Measurements from ENCODE around the gene BMP7. TPM values are rescaled to one million over a fixed set of nuclear protein-coding genes. Genes with fewer than 3 reads are reported as not detected.

The BMP7 gene
- total and polyA plus RNA-seq, 8 donors: 0.12 to 2.5 (median 0.33) TPM; not detected in 1

GRCh38 chr20:57128044-57128757 is 138.2 kb downstream of the BMP7 start:
- Histone ChIP-seq H3K4me3 (no peak overlapping the region), H3K4me1 (no peaks in the 10 kb centered on the region), H3K36me3 (no peaks in the 10 kb centered on the region), H3K27me3 (peaks cover 0 to 4% (median 0%) of the 10 kb centered on the region in 4 donors), H3K27ac (no peak overlapping the region), H3K9me3 (no peaks in the 10 kb centered on the region)
- WGBS, 2 donors: 52 to 63% methylated on average over 15 of the region's 15 CpGs
- TF ChIP-seq, protein P1, sequence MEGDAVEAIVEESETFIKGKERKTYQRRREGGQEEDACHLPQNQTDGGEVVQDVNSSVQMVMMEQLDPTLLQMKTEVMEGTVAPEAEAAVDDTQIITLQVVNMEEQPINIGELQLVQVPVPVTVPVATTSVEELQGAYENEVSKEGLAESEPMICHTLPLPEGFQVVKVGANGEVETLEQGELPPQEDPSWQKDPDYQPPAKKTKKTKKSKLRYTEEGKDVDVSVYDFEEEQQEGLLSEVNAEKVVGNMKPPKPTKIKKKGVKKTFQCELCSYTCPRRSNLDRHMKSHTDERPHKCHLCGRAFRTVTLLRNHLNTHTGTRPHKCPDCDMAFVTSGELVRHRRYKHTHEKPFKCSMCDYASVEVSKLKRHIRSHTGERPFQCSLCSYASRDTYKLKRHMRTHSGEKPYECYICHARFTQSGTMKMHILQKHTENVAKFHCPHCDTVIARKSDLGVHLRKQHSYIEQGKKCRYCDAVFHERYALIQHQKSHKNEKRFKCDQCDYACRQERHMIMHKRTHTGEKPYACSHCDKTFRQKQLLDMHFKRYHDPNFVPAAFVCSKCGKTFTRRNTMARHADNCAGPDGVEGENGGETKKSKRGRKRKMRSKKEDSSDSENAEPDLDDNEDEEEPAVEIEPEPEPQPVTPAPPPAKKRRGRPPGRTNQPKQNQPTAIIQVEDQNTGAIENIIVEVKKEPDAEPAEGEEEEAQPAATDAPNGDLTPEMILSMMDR (IDR thresholded peaks at IDR 0.05): no peak
- FAIRE-seq (no peak), DNase-seq (no peak), ATAC-seq (no peak)
- intact Hi-C loops (cut with DNase I): loop anchor here in 1 of 3 donors (10.0 kb wide), 1 partner anchor 57 kb away; no protein-coding TSS in a partner anchor

DNA sequence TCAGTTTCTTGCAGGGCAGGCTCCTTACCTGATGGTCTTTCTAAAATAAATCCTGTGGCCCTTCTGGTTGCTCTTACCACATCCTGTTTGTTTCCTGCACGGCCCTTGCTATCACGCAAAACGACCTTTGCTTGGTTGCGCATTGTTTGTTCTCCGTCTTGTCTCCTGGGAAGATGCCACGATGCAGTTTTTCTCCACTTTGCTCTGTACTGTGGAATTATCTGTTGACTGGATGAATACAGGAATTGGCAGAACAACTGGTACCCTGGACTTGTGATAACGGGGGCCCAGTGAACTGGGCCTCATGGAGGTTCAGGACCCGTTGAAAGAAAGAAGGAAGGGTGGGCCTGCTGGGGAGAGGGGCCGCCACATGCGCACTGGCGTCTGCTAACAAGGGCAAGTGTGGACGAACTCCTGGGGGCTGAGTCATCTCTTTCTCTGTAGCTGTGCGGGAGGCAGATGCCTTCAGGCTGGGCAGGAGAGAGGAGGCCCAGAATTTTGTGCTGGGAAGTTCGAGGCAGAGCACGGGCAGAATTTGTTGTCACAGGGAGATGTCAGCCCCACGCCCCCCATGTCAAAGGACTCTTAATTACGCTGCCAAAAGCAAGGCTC is 139.9 kb downstream of the BMP7 start:
- TF ChIP-seq, protein P1 (IDR thresholded peaks at IDR 0.05): no peak
- no peaks in the 10 kb centered on the region for H3K9me3 ChIP-seq
- intact Hi-C loops (cut with DNase I): loop anchor here in 1 of 3 donors (10.0 kb wide), 1 partner anchor 58 kb away; no protein-coding TSS in a partner anchor
- no peak overlapping the region for H3K27ac ChIP-seq
- H3K4me1 ChIP-seq: no peaks in the 10 kb centered on the region
- DNase-seq (no peak), FAIRE-seq (no peak), ATAC-seq (no peak)
- H3K4me3 ChIP-seq: no peak overlapping the region
- no peaks in the 10 kb centered on the region for H3K36me3 ChIP-seq
- peaks cover 0 to 4% (median 0%) of the 10 kb centered on the region in 4 donors for H3K27me3 ChIP-seq
- WGBS, 2 donors: 44 to 55% methylated on average over 17 of the region's 17 CpGs

DNA sequence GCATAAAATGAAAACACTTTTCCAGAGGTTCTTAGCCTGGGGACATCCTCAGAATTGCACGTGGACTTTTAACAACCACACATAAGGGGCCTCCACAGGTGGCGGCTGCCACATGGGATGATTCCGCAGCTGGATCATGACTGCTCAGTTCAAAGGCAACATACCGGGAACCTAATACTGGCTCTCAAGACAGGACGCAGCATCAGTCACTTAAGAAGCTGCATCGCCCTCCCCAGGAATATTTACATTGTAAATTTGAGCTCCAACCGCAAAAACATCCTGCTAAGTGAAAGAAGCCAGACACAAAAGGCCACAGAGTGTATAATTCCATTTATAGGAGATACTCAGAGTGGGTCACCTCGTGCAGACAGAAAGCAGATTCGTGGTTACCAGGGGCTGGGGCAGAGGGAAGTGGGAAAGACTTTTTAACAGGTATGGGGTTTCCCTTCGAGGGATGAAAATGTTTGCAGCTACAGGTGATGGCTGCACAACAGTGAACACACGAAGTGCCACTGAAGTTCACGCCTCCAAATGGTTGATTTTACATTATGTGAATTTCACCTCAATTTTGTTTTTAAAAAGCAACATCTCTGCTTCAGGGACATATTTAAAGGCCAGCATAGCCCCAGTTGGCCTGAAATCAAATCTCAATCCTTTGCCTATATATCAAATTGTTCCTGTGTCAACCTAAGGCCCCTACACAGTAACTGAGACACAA is 141.5 kb downstream of the BMP7 start:
- no peaks in the 10 kb centered on the region for H3K9me3 ChIP-seq
- peaks cover 0 to 4% (median 0%) of the 10 kb centered on the region in 4 donors for H3K27me3 ChIP-seq
- H3K27ac ChIP-seq: no peak overlapping the region
- no peak for DNase-seq
- no peak for ATAC-seq
- H3K4me1 ChIP-seq: no peaks in the 10 kb centered on the region
- 42 to 44% methylated on average over 12 of the region's 12 CpGs for WGBS, 2 donors
- no peak overlapping the region for H3K4me3 ChIP-seq
- TF ChIP-seq, protein P1 (IDR thresholded peaks at IDR 0.05): no peak
- intact Hi-C loops (cut with DNase I): loop anchor here in 1 of 3 donors (10.0 kb wide), 1 partner anchor 60 kb away; no protein-coding TSS in a partner anchor
- FAIRE-seq: no peak
- no peaks in the 10 kb centered on the region for H3K36me3 ChIP-seq

GRCh38 chr20:57124366-57124765 is 142.1 kb downstream of the BMP7 start:
- no peak for FAIRE-seq
- Histone ChIP-seq H3K4me1 (no peaks in the 10 kb centered on the region), H3K27ac (no peak overlapping the region), H3K4me3 (no peak overlapping the region), H3K9me3 (no peaks in the 10 kb centered on the region), H3K36me3 (no peaks in the 10 kb centered on the region), H3K27me3 (peaks cover 0 to 4% (median 0%) of the 10 kb centered on the region in 4 donors)
- ATAC-seq: no peak
- 63 to 81% methylated on average over 6 of the region's 6 CpGs for WGBS, 2 donors
- intact Hi-C loops (cut with DNase I): loop anchor here in 1 of 3 donors (10.0 kb wide), 1 partner anchor 60 kb away; no protein-coding TSS in a partner anchor
- no peak for DNase-seq
- TF ChIP-seq, protein P1 (IDR thresholded peaks at IDR 0.05): no peak

Data from pancreas (tissue), 10 donors.